ENCODE measurements around the gene PPM1F.
"Not testable (repeated sequence)": the region's sequence is repeated elsewhere in the genome, so short reads cannot be mapped to it uniquely, and the experiment has no call there.

The PPM1F gene

DNA sequence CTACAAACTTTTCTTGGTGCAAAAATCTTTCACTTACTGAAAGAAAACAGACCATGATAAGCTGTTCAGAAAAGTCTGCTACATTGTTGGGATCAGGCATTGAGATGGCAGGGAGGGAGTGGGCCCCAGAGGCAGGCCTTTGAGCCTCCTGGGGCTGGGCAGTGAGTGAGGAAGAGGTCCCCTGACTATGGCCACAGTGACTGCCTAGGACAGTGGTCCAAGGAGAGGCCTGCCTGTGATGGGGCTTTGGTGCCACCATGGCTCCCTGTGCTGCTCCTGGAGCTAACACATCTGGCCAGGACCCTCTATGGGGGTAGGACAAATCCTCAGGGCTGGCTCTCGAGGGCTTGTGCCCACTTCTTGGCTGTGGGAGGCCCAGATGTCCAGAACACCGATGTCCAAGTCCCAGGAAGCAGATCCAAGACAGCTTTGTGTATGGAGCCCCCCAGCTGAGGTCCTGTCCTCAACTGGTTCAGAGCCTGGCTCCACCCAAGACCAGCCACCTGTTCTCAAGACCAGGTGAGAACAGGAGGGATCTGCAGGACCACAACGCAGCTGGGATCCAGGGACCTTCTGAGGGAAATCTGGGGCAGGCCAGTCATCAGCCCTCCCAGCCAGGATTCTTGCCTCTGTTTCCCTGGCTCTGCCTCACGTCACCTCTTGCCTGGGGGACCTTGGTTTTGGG, 36.9 kb downstream of the PPM1F start:
- Histone ChIP-seq H2BK15ac (ENCODE audit: low read depth, poor library complexity, severe bottlenecking) (no peak overlapping the region), H3K79me1 (replicated peaks; ENCODE audit: low read length, poor library complexity, severe bottlenecking) (no peaks in the 10 kb centered on the region), H3K9me3 (ENCODE audit: control insufficient read depth, low read length) (no peaks in the 10 kb centered on the region), H2BK12ac (ENCODE audit: low read length in 2 of 2) (peak overlapping the region in 1 of 2 experiments; percentile 32), H2BK120ac (ENCODE audit: low read depth, low read length) (no peak overlapping the region), H4K91ac (ENCODE audit: low read length) (no peak overlapping the region), H3K4ac (ENCODE audit: low read depth in 1 of 2, low read length in 2 of 2) (no peak overlapping the region), H3K27ac (ENCODE audit: low read length, poor library complexity, severe bottlenecking) (no peak overlapping the region), H3K23ac (ENCODE audit: low read length in 2 of 2) (no peak overlapping the region), H4K8ac (ENCODE audit: low read length) (no peak overlapping the region), H3K18ac (ENCODE audit: low read depth in 1 of 2, low read length in 2 of 2) (no peak overlapping the region), H3K14ac (ENCODE audit: low read length in 2 of 2) (no peak overlapping the region), H2AK5ac (ENCODE audit: low read length, severe bottlenecking) (no peak overlapping the region), H3K27me3 (ENCODE audit: control insufficient read depth in 1 of 2, insufficient read depth in 1 of 2, low read length in 2 of 2) (no peaks in the 10 kb centered on the region), H2BK5ac (ENCODE audit: low read depth, low read length, poor library complexity, severe bottlenecking) (no peak overlapping the region), H3K4me2 (ENCODE audit: low read length, poor library complexity, severe bottlenecking) (no peak overlapping the region), H3K4me3 (ENCODE audit: insufficient read depth in 1 of 2, low read depth in 1 of 2, low read length in 2 of 2) (no peak overlapping the region), H3K4me1 (ENCODE audit: control insufficient read depth, insufficient read depth, low read depth, low read length) (peaks cover 7% of the 10 kb centered on the region), H2AFZ (ENCODE audit: low read depth, low read length) (no peak overlapping the region), H3K9ac (ENCODE audit: low read length) (no peak overlapping the region), H3K36me3 (ENCODE audit: control insufficient read depth in 1 of 2, insufficient read depth in 2 of 2, low read depth in 1 of 2, low read length in 2 of 2) (peaks cover 16 to 18% of the 10 kb centered on the region in 2 experiments)
- DNase-seq = no peak
- WGBS = 86% methylated on average over 4 of the region's 4 CpGs

DNA sequence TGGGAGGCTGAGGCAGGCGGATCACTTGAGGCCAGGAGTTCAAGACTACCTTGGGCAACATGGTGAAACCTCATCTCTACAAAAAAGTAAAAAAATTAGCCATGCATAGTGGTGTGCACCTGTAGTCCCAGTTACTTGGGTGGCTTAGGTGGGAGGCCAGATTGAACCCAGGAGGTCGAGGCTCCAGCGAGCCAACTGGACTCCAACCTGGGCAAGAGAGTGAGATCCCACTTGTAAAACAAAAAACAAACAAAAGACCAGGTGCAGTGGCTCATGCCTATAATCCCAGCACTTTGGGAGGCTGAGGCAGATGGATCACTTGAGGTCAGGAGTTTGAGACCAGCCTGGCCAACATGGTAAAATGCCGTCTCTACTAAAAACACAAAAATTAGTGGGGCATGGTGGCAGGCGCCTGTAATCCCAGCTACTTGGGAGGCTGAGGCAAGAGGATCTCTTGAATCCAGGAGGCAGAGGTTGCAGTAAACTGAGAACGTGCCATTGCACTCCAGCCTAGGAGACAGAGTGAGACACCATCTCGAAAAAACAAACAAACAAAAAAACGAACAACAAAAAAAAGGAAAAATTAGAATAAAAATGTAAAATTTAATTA, 38.5 kb downstream of the PPM1F start:
- not testable (repeated sequence) for H3K4me1 ChIP-seq (ENCODE audit: control insufficient read depth, insufficient read depth, low read depth, low read length); H3K27me3 ChIP-seq (ENCODE audit: control insufficient read depth in 1 of 2, insufficient read depth in 1 of 2, low read length in 2 of 2); DNase-seq; H2BK15ac ChIP-seq (ENCODE audit: low read depth, poor library complexity, severe bottlenecking); H2BK12ac ChIP-seq (ENCODE audit: low read length in 2 of 2); H3K4ac ChIP-seq (ENCODE audit: low read depth in 1 of 2, low read length in 2 of 2); H3K36me3 ChIP-seq (ENCODE audit: control insufficient read depth in 1 of 2, insufficient read depth in 2 of 2, low read depth in 1 of 2, low read length in 2 of 2); H2BK5ac ChIP-seq (ENCODE audit: low read depth, low read length, poor library complexity, severe bottlenecking); H3K9ac ChIP-seq (ENCODE audit: low read length); H3K4me3 ChIP-seq (ENCODE audit: insufficient read depth in 1 of 2, low read depth in 1 of 2, low read length in 2 of 2); H3K4me2 ChIP-seq (ENCODE audit: low read length, poor library complexity, severe bottlenecking); H4K8ac ChIP-seq (ENCODE audit: low read length); H3K27ac ChIP-seq (ENCODE audit: low read length, poor library complexity, severe bottlenecking); H3K18ac ChIP-seq (ENCODE audit: low read depth in 1 of 2, low read length in 2 of 2); H3K14ac ChIP-seq (ENCODE audit: low read length in 2 of 2); H3K79me1 ChIP-seq (replicated peaks; ENCODE audit: low read length, poor library complexity, severe bottlenecking); H2AK5ac ChIP-seq (ENCODE audit: low read length, severe bottlenecking); H2BK120ac ChIP-seq (ENCODE audit: low read depth, low read length); H3K9me3 ChIP-seq (ENCODE audit: control insufficient read depth, low read length); H2AFZ ChIP-seq (ENCODE audit: low read depth, low read length); H3K23ac ChIP-seq (ENCODE audit: low read length in 2 of 2); H4K91ac ChIP-seq (ENCODE audit: low read length)
- 100% methylated on average over 5 of the region's 8 CpGs for WGBS

GRCh38 chr22:21910367-21910766, 42.3 kb downstream of the PPM1F start:
- not testable (repeated sequence) for H3K4ac ChIP-seq (ENCODE audit: low read depth in 1 of 2, low read length in 2 of 2); H3K9ac ChIP-seq (ENCODE audit: low read length); H3K36me3 ChIP-seq (ENCODE audit: control insufficient read depth in 1 of 2, insufficient read depth in 2 of 2, low read depth in 1 of 2, low read length in 2 of 2); H4K91ac ChIP-seq (ENCODE audit: low read length); H2BK12ac ChIP-seq (ENCODE audit: low read length in 2 of 2); H3K27ac ChIP-seq (ENCODE audit: low read length, poor library complexity, severe bottlenecking); H3K14ac ChIP-seq (ENCODE audit: low read length in 2 of 2); H3K4me2 ChIP-seq (ENCODE audit: low read length, poor library complexity, severe bottlenecking); DNase-seq; H3K18ac ChIP-seq (ENCODE audit: low read depth in 1 of 2, low read length in 2 of 2); H2BK15ac ChIP-seq (ENCODE audit: low read depth, poor library complexity, severe bottlenecking); H2BK120ac ChIP-seq (ENCODE audit: low read depth, low read length); H3K27me3 ChIP-seq (ENCODE audit: control insufficient read depth in 1 of 2, insufficient read depth in 1 of 2, low read length in 2 of 2); H3K9me3 ChIP-seq (ENCODE audit: control insufficient read depth, low read length); H4K8ac ChIP-seq (ENCODE audit: low read length); H3K4me1 ChIP-seq (ENCODE audit: control insufficient read depth, insufficient read depth, low read depth, low read length); H2AFZ ChIP-seq (ENCODE audit: low read depth, low read length); H3K23ac ChIP-seq (ENCODE audit: low read length in 2 of 2); H2AK5ac ChIP-seq (ENCODE audit: low read length, severe bottlenecking); H2BK5ac ChIP-seq (ENCODE audit: low read depth, low read length, poor library complexity, severe bottlenecking); H3K4me3 ChIP-seq (ENCODE audit: insufficient read depth in 1 of 2, low read depth in 1 of 2, low read length in 2 of 2); H3K79me1 ChIP-seq (replicated peaks; ENCODE audit: low read length, poor library complexity, severe bottlenecking)
- WGBS = 86% methylated on average over 4 of the region's 4 CpGs

DNA sequence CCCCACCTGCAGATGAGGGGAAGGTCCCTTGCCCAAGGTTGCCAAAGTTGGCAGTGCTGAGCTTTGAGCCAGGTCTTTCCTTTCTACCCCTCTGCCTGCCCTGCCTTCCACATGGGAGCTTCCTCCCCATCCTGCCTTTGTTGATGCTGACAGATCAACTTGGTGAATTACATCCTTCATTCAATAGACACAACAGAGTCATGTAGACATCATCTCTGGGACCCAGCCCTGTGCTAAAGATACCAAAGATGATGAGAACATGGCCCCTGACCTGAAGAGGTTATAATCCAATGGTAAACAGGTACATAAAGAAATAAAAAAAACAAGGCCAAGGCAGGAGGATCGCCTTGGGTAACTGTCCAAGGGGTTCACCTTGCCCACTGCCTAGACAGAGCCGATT, 42.8 kb downstream of the PPM1F start:
- Histone ChIP-seq H3K18ac (ENCODE audit: low read depth in 1 of 2, low read length in 2 of 2) (no peak overlapping the region), H3K4ac (ENCODE audit: low read depth in 1 of 2, low read length in 2 of 2) (no peak overlapping the region), H3K4me3 (ENCODE audit: insufficient read depth in 1 of 2, low read depth in 1 of 2, low read length in 2 of 2) (no peak overlapping the region), H3K9ac (ENCODE audit: low read length) (no peak overlapping the region), H2BK5ac (ENCODE audit: low read depth, low read length, poor library complexity, severe bottlenecking) (no peak overlapping the region), H3K27me3 (ENCODE audit: control insufficient read depth in 1 of 2, insufficient read depth in 1 of 2, low read length in 2 of 2) (no peaks in the 10 kb centered on the region), H4K8ac (ENCODE audit: low read length) (no peak overlapping the region), H2AK5ac (ENCODE audit: low read length, severe bottlenecking) (no peak overlapping the region), H2AFZ (ENCODE audit: low read depth, low read length) (no peak overlapping the region), H3K4me1 (ENCODE audit: control insufficient read depth, insufficient read depth, low read depth, low read length) (no peaks in the 10 kb centered on the region), H3K9me3 (ENCODE audit: control insufficient read depth, low read length) (no peaks in the 10 kb centered on the region), H3K23ac (ENCODE audit: low read length in 2 of 2) (no peak overlapping the region), H2BK12ac (ENCODE audit: low read length in 2 of 2) (no peak overlapping the region), H3K4me2 (ENCODE audit: low read length, poor library complexity, severe bottlenecking) (no peak overlapping the region), H3K36me3 (ENCODE audit: control insufficient read depth in 1 of 2, insufficient read depth in 2 of 2, low read depth in 1 of 2, low read length in 2 of 2) (no peaks in the 10 kb centered on the region), H3K27ac (ENCODE audit: low read length, poor library complexity, severe bottlenecking) (no peak overlapping the region), H3K79me1 (replicated peaks; ENCODE audit: low read length, poor library complexity, severe bottlenecking) (no peaks in the 10 kb centered on the region), H2BK120ac (ENCODE audit: low read depth, low read length) (no peak overlapping the region), H4K91ac (ENCODE audit: low read length) (no peak overlapping the region), H3K14ac (ENCODE audit: low read length in 2 of 2) (no peak overlapping the region), H2BK15ac (ENCODE audit: low read depth, poor library complexity, severe bottlenecking) (no peak overlapping the region)
- WGBS = 96% methylated on average over 2 of the region's 2 CpGs
- no peak for DNase-seq

All from mesenchymal stem cell (in vitro differentiated cells and primary cell).